ENCODE data around the gene C2orf92.

C2orf92 gene

DNA sequence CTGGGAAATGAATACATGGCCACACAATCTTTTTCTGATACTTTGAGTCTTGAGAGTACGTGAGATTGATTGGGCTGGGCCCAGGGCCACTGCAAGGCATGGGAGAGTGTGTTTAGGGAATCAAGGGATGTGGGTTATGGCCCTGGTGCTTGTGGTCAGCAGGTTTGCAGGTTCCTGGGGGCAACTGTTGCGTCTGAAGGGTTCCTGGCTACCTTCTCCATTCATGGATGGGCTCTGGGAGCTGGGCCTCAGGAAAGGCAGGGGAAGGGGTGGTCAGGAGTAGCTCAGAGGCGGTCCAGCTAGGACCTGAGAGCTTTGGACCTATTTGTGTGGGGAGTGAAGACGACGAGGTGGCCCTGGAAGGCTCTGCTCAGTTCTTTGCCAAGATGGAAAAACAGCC, 35.5 kb downstream of the C2orf92 start:
- Histone ChIP-seq H3K4me3 (ENCODE audit: low read depth in 1 of 2, low read length in 1 of 2) (no peak overlapping the region), H3K36me3 (no peaks in the 10 kb centered on the region)

DNA sequence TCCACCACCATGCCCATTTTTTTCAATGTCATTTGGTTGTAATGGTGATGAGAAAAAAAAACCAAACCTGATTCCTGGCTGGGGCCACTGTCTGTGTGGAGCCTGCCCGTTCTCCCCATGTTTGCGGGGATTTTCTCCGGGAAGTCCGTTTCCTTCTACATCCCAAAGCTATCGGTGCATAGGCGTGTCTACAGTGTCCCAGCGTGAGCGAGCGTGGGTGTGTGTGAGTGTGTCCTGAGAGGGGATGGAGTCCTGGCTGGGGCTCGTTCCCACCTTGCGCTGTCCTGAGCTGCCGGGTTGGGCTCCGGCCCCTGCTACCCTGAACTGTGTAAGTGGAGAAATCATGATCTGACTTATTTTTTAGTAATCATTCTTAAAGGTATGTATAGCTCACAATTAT, 36.6 kb downstream of the C2orf92 start:
- Histone ChIP-seq H3K27ac (no peak overlapping the region), H3K27me3 (no peaks in the 10 kb centered on the region), H3K4me1 (ENCODE audit: control insufficient read depth in 1 of 2, insufficient read depth in 1 of 2, low read depth in 1 of 2, low read length in 1 of 2) (no peaks in the 10 kb centered on the region), H3K4me3 (ENCODE audit: low read depth in 1 of 2, low read length in 1 of 2) (no peak overlapping the region), H3K9me3 (no peaks in the 10 kb centered on the region), H3K36me3 (no peaks in the 10 kb centered on the region)
- TF ChIP-seq, protein P1, sequence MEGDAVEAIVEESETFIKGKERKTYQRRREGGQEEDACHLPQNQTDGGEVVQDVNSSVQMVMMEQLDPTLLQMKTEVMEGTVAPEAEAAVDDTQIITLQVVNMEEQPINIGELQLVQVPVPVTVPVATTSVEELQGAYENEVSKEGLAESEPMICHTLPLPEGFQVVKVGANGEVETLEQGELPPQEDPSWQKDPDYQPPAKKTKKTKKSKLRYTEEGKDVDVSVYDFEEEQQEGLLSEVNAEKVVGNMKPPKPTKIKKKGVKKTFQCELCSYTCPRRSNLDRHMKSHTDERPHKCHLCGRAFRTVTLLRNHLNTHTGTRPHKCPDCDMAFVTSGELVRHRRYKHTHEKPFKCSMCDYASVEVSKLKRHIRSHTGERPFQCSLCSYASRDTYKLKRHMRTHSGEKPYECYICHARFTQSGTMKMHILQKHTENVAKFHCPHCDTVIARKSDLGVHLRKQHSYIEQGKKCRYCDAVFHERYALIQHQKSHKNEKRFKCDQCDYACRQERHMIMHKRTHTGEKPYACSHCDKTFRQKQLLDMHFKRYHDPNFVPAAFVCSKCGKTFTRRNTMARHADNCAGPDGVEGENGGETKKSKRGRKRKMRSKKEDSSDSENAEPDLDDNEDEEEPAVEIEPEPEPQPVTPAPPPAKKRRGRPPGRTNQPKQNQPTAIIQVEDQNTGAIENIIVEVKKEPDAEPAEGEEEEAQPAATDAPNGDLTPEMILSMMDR (IDR thresholded peaks at IDR 0.05): no peak

More for the DNA sequence above, 35.5 kb downstream of the C2orf92 start:
- TF ChIP-seq, protein P1 (IDR thresholded peaks at IDR 0.05): no peak
- H3K27ac ChIP-seq: no peak overlapping the region
- H3K27me3 ChIP-seq: no peaks in the 10 kb centered on the region
- H3K4me1 ChIP-seq (ENCODE audit: control insufficient read depth in 1 of 2, insufficient read depth in 1 of 2, low read depth in 1 of 2, low read length in 1 of 2): no peaks in the 10 kb centered on the region
- no peaks in the 10 kb centered on the region for H3K9me3 ChIP-seq

DNA sequence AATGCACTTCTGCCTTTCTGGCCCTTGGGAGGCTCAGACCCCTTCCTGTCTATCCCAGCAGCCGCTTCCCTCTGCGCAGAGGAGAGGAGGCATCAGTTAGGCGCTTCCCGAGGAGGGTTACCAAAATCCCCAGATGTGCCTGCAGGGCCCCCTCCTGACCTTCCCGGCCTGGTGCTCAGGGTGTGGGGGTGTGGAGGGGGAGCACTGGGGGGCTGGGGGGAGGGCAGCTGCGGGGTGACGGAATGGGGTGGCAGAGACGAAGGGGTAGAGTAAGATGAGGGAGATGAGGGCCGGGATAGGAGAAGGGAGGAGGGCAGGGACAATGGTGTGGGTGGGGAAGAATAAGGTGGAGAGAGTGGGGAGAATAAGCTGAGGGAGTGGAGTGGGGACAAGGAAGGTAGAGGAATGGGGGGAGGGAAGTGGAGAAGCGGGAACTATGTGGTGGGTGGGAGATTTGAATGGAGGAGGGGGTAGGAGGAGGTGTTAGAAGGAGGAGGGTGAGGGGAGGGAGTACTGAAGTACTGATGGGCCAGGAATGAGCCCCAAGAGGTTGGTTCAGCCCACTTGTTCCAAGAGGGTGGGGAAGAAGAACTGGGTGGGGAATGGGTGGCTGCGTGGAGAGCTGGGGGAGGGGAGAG, 37.3 kb downstream of the C2orf92 start:
- TF ChIP-seq, protein P1 (IDR thresholded peaks at IDR 0.05): no peak
- Histone ChIP-seq H3K9me3 (no peaks in the 10 kb centered on the region), H3K27ac (no peak overlapping the region), H3K36me3 (no peaks in the 10 kb centered on the region), H3K4me1 (ENCODE audit: control insufficient read depth in 1 of 2, insufficient read depth in 1 of 2, low read depth in 1 of 2, low read length in 1 of 2) (no peaks in the 10 kb centered on the region), H3K27me3 (no peaks in the 10 kb centered on the region), H3K4me3 (ENCODE audit: low read depth in 1 of 2, low read length in 1 of 2) (no peak overlapping the region)

DNA sequence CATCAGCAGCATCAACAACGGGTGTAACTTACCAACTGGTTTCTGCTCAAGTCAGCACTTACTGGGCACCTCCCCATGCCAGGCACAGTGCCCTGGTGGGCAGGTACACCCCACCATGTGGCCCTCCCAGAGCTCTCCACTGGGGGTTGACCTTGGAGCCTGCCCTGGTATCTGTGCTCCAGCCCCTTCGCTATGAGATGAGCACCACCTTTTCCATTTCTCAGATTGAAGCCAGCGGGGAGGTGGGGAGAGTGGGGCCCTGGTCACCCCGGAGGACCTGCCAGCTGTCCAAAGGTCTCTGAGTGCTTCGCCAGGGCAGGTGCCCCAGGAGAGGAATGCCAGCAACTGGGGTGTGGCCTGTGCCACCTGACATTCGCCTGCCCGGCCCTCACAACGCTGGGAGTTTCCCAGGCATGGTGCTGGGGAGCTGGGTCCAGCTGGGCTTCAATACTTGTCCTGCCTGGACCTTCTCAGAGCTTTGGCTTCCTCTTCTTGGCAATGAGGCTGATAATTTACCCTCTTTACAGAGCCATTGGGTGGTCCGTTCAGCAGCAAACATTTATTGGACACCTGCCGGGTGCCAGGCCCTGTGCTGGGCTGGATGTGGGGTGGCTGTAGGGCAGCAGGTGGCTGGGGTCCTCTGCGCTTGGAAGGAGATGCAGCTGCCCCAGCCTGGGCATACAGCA, 38.0 kb downstream of the C2orf92 start:
- H3K27ac ChIP-seq: no peak overlapping the region
- H3K27me3 ChIP-seq: no peaks in the 10 kb centered on the region
- no peaks in the 10 kb centered on the region for H3K4me1 ChIP-seq (ENCODE audit: control insufficient read depth in 1 of 2, insufficient read depth in 1 of 2, low read depth in 1 of 2, low read length in 1 of 2)
- H3K4me3 ChIP-seq (ENCODE audit: low read depth in 1 of 2, low read length in 1 of 2): no peak overlapping the region
- TF ChIP-seq, protein P1 (IDR thresholded peaks at IDR 0.05): no peak
- no peaks in the 10 kb centered on the region for H3K9me3 ChIP-seq
- H3K36me3 ChIP-seq: no peaks in the 10 kb centered on the region

DNA sequence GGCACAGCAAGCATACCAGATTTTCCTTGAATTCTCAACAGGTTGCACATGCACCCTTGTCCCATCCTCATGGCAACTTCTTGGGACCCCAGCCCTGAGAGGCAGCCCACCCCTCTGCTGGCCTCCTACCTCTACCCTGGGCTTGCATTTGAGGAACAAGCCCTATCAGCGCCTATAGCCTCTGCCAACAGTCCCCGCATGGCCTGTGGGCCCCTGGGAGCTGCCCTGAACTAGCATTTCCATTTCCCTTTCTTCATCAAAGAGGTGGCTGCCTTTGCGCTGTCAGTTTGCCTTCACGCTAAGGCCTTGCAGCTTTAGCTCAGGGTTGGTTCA, 38.5 kb downstream of the C2orf92 start:
- no peaks in the 10 kb centered on the region for H3K36me3 ChIP-seq
- no peaks in the 10 kb centered on the region for H3K27me3 ChIP-seq
- no peaks in the 10 kb centered on the region for H3K9me3 ChIP-seq
- no peak overlapping the region for H3K27ac ChIP-seq
- H3K4me3 ChIP-seq (ENCODE audit: low read depth in 1 of 2, low read length in 1 of 2): no peak overlapping the region
- no peaks in the 10 kb centered on the region for H3K4me1 ChIP-seq (ENCODE audit: control insufficient read depth in 1 of 2, insufficient read depth in 1 of 2, low read depth in 1 of 2, low read length in 1 of 2)
- TF ChIP-seq, protein P1 (IDR thresholded peaks at IDR 0.05): no peak
